Activated T-helper 9 cell treated with anti-CD3 and anti-CD28 coated beads, Interleukin-2, amount 50 U/mL, for 16 hours (primary cell): ENCODE results near the gene AFG1L.
"Not testable (repeated sequence)": the region's sequence is repeated elsewhere in the genome, so short reads cannot be mapped to it uniquely, and the experiment has no call there.

Experiments
- DNase-seq: peaks from one replicate; pipeline ENCODE4 v3.0.0-alpha.2; 2020; ENCODE audit warnings: low read depth

Gene AFG1L

DNA sequence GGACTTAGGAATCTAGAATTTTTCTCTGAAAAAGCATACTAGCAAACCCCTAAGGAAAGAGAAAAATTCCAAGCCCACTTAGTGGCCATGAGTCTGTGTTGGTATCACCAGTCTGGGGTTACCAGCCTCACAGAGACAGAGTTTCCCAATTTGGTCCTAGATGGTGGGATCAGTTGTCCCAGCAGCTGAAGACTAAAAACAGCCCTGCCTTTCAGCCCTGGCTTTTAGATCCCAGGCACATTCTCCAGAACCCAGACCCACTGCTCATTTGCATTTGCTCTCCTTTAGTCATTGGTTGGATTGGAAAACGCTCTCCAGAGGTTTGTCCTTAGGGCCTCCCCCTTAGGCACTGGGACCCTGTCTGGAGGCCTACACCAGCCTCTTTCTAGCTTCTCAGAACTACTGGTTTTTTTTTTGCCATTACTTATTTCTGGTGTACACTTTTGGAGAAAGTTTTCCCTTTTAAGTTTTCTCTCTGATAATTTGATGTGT lies 226.8 kb downstream of the AFG1L start:
- no peak for DNase-seq

- DNase-seq: no peak
Measured at GRCh38 chr6:108523697-108524096, 228.8 kb downstream of the AFG1L start.

GRCh38 chr6:108524528-108525248 lies 229.8 kb downstream of the AFG1L start:
- DNase-seq: no peak

- no peak for DNase-seq
Measured at GRCh38 chr6:108526739-108527174, 231.9 kb downstream of the AFG1L start.

- DNase-seq: no peak
Measured at GRCh38 chr6:108528878-108529277, 234.0 kb downstream of the AFG1L start.

- DNase-seq: no peak
Measured at GRCh38 chr6:108531332-108531731, 236.5 kb downstream of the AFG1L start.

- no peak for DNase-seq
Measured at GRCh38 chr6:108535114-108535742, 240.4 kb downstream of the AFG1L start.

GRCh38 chr6:108535920-108536535 lies 241.2 kb downstream of the AFG1L start:
- DNase-seq: not testable (repeated sequence)

DNA sequence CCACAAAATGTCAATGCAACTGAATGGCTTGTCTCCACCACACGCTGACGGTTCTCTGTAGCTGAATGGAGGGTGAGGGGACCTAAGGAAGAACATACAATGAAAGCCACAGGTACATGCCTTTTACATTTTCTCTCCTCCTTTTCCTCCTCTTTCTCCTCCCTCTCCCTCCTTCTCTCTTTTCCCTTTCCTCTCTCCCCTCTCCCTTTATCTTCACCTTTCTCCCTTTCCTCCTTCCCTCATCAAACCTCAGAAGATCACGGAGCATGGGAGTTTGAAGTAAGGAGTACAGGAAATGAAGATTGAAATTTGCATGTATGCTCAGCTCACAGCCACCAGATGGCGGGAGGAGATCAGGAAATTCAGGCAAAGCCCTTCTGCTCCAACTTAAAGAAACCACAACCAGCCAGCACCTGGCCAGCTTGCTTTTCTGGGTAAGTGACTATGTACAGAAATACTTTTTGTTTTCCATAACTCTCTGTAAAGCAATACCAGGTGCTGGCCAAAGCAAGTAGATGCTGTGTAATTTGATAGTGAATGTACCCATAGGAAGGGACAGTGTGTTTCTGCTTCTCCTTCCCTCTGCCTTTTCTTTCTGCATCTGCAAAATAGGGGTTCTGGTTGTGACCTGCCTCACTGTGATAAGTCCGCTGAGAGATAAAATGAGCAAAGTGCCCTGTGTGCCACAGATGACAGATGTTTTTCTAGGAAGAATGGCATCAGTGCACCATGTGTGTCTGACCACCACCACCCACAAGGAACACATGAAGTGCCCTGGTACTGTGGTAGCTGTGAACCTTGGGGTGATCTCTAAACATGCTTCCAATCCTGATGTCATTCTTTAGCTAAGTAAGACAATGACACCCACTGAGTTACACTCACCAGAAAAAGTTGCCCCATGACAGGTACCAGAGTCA lies 247.2 kb downstream of the AFG1L start:
- DNase-seq: peak; percentile 56

DNA sequence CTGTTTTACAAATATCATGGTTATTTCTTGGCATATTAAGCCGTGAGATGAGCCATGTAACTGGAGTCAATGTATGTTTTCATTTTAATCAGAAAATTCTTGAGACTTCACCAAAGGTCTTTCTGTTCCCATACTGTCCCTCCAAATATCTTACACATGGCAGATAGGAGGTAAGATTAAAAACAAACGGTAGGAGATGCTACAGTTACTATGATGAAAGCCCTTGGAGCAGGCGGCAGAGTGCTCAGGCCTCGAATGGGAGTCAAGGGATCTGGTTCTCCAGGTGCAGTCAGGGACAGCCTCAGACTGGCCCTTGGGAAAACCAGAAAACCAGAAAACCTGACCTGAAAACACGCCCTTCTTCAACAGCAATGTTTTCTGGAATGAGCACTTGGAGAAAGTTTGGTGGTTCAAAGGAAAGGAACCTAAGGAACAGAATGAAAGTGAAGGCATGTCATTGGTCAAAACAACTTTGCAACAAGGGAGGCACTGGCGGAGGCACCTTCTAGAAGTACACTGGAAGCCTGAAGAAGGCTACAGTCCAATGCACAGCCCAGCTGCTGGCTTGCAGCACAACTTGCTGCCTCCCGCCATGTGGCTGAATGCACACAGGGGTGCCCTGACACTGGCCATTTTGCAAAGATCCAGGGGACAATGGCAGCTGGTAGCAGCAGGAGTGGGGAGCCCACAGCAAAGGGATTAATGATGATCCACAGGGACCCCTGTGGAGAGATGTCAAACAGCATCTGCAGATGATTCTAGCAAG lies 248.5 kb downstream of the AFG1L start:
- DNase-seq: no peak

DNA sequence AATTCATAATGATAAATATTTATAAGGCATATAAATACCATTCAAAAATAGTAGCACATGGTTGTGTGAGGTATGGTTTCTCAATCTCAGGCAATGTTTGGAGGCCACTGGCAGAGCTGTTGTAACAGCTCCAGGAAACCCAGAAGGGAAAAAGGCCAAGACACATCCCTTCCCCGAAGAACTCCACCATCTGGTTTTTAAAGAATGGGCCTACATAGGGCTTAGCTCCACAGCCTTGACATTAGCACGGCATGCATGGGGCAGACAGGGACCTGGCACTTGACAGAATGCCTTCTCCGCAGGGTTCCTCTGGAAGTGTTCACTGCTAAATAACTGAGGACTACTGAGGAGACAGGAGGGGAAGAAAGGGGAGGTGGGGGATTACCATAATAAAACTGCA lies 249.8 kb downstream of the AFG1L start:
- no peak for DNase-seq

GRCh38 chr6:108546079-108547049 lies 251.5 kb downstream of the AFG1L start:
- no peak for DNase-seq

DNA sequence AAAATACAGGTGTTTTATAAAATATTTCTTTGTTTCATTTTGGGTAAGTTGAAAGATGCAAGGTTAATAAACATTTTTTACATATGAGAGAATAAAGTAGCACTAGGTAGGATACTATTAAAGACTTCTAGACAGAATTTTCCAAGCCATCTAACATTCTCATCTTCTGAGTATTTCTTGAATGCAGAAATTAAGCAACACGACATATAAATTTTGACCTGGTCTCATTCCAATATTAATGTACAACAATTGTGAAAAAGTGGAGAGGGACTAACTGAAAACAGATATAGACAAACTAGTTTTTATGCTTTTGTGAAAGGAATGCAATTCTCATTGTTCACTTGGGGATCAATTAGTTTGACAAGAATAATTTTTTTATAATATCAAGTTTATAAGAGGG lies 254.4 kb downstream of the AFG1L start:
- DNase-seq: no peak

- DNase-seq: no peak
Measured at GRCh38 chr6:108549741-108550140, 254.9 kb downstream of the AFG1L start.

DNA sequence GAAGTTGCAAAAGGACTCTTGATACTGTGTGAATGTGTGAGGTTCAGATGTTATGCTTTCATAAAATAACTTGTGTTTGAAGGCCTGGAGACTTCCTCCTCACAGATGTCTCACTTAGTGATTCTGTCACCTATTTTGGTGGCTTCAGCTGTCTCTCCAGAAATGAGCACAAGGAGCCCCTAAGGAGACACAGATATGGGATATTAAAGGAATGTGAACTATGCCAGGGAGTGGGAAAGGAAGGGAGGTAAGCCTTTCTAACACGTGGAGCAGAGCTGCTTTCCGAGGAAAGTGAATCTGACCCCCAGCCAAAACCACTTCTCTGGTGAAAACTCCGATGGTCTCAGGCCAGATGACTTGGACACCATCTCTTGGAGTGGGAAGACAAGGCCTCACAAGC lies 255.4 kb downstream of the AFG1L start:
- DNase-seq: no peak

DNA sequence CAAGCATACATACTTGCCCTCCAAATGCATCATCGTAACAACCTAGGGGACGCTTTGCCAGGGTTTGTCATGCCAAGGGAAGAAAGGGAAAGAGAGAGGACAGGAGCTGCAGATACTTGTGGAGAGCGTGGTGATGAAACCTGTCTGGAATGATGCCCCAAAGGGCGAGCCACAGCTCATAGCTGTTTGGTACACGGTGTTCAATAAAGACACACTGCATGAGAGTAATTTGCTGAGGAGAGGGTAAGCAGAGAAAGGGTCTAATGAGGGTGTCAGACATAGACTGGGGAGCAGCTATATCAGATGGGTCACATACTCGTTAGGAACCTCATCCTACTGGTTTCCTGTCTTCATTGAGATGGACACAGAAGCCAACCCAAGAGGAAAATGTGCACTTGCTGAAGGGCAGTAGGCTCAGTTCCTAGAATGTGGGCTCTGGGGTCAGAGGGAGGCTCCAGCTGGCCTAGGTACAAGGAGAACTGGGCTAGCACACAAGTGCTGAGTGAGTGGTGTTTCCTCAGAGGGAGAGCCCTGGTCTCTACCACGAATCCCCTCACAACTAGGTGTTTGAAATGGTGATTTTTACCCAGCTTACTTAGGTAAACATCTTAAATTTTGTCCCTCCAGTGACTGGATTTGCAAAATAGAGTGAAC lies 260.7 kb downstream of the AFG1L start:
- DNase-seq: no peak

DNA sequence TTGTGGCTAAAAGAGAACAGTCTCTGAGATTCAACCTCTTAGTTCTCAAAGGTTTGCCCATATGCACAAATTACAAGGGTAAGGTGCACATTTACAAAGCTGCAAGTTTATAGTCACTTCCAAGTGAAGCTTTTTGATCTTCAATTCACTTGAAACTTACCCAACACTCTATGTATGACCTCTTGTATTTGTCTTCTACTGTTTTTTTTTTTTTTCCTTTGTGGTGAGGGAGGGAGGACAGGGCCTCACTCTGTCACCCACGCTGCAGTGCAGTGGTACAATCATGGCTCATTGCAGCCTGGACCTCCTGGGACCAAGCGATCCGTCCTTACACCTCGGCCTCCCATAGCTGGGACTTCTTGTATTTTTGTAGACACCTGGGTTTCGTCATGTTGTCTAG lies 261.4 kb downstream of the AFG1L start:
- DNase-seq: no peak

DNA sequence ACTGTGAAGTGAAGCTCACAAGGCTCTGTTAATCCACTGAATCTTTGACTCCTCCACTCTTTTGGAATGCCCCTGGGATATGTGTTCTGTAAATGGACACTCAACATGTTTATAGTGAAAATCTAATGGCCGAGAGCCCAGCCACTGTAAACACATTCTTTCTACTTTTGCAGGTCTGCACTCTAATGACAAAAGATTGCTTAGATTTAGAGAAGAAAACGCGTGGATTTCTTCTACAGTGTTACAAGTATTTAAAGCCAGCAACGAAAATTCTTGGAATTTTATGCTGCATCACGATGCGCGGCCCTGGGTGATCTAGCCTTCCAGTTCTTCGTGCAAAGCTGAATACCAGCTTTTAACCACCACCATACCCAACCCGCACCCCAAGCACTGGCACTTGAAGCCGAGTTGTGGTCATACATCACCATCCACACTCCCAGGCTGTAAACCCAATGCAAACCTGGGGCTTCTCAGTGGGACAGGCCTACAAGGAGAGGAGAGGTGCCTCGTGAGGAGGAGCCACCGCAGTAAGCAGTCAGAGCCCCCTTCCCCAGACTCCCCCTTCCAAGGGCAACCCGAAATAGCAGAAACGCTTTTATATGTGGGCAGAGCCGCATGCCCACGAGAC lies 262.1 kb downstream of the AFG1L start:
- peak; percentile 2 for DNase-seq
